HuH-7 (cell line): ENCODE measurements around the gene PRSS56.

Source experiments
- DNase-seq: peaks from one replicate; pipeline ENCODE4 v3.0.0; 2011; ENCODE audit warnings: low spot score

PRSS56 gene

GRCh38 chr2:232573042-232573441 lies 52.9 kb downstream of the PRSS56 start:
- no peak for DNase-seq

- no peak for DNase-seq
These were observed 53.7 kb downstream of the PRSS56 start for GRCh38 chr2:232573771-232574435.

DNA sequence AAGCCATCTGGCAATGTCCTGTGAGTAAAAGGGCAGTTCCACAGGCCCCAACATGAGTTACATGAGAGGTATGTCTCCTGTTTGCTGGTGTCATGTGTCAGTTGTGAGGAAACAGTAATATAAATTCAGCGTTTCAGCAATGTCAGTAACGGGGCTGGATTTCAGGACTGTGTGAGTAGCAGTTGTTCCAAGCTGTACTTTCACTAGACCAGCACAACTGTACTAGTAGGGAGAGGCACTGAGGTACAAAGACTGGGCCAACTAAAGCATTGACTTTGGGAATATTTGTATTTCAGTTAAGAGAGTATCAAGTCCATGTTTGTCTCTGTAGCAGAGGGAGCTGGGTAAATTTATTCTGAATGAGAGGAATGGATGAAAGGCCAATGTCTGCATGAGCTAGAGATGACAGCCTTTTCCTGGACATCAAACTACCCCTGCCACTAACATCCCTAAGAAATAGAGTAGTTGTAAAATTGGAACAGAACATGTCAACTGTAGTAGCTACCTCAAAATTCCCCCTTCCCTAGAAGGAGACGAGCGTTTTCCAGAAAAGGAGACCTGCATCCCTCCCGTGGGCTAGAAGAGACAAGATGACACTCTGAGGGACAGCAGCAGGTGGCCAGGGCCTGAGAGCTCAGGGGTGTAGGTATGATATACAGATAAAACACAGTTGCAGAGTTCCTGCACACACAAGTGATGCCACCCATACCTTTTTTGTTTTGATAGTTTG lies 54.7 kb downstream of the PRSS56 start:
- DNase-seq, result no peak
